ENCODE results near the gene ECD. TPM values are rescaled to one million over a fixed set of nuclear protein-coding genes. Genes with fewer than 3 reads are reported as not detected.

Gene ECD
- 27.9 and 32.3 TPM in 2 replicates for total RNA-seq

GRCh38 chr10:73167783-73168464, at the start of gene ECD, which contains the start of gene FAM149B1:
Gene ECD (minus strand): TSS chr10:73168008. CDS start chr10:73163937, 4,071 bp downstream.
Gene FAM149B1 (plus strand): TSS chr10:73168119. CDS start chr10:73168340, 221 bp downstream.

GRCh38 chr10:73110345-73110849, 57.4 kb downstream of the ECD start, which contains the start of gene NUDT13:
Gene NUDT13 (plus strand): TSS chr10:73110455. CDS start chr10:73114366, 3,911 bp downstream.

GRCh38 chr10:73096449-73097304, 71.1 kb downstream of the ECD start, which contains the start of gene P4HA1:
Gene P4HA1 (minus strand): TSS chr10:73096866. CDS start chr10:73074883, 21,983 bp downstream.

Other genes starting within 250 kb of the ECD start
- not detected in 2 replicates for gene PLA2G12B, start 213.2 kb downstream of the ECD start, total RNA-seq
- gene P4HA1, start 71.1 kb downstream of the ECD start, total RNA-seq, result 37.3 and 54.7 TPM in 2 replicates
- gene NUDT13, start 57.6 kb downstream of the ECD start, total RNA-seq, result 0.91 and 2.5 TPM in 2 replicates
- 5.1 and 13.4 TPM in 2 replicates for gene FAM149B1, start 111 bp upstream of the ECD start, total RNA-seq
- gene DNAJC9, start 79.2 kb upstream of the ECD start, total RNA-seq, result 24.2 and 49.7 TPM in 2 replicates
- gene MRPS16, start 84.6 kb upstream of the ECD start, total RNA-seq, result 53.8 and 62.9 TPM in 2 replicates
- gene CFAP70, start 190.9 kb upstream of the ECD start, total RNA-seq, result 0.46 and 0.55 TPM in 2 replicates
- gene ANXA7, start 246.1 kb upstream of the ECD start, total RNA-seq, result 109 and 116 TPM in 2 replicates